OCI-LY1 (cell line): ENCODE results near the gene CNN3.

ENCODE experiments used
- EZH2 ChIP-seq: fragments of 200-600 bp; sonication (generic), shearing (Covaris generic); IDR thresholded peaks from 2 replicates; pipeline ENCODE4 v1.8.0; 2017; ENCODE audit warnings: borderline replicate concordance, mixed run types, mild to moderate bottlenecking, antibody characterized with exemption, low read length, moderate library complexity, mixed read lengths
- TF ChIP-seq, protein P1 (sequence below): fragments of 200-600 bp; sonication (generic), shearing (Covaris generic); IDR thresholded peaks from 2 replicates; pipeline ENCODE4 v1.5.1; 2017; ENCODE audit warnings: mild to moderate bottlenecking, antibody characterized with exemption, low read length, moderate library complexity, mixed read lengths

DNA sequence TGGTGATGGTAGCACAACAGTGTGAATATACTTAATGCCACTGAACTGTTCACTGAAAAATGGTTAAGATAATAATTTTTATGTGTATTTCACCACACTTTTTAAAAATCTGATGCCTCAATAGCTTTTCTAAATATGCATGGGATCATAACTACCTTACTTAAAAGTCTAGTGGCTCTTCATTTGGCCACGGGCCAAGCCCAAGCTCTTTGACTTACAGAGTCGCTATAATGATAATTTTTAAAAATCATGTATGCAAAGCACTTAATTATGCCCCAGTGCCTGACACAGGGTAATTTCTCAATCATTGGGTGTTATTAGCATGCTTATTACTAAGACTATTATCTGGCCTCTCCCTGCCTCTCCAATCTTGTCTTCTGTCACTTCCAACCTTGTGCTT, 7.6 kb upstream of the CNN3 start:
- TF ChIP-seq, protein P1, sequence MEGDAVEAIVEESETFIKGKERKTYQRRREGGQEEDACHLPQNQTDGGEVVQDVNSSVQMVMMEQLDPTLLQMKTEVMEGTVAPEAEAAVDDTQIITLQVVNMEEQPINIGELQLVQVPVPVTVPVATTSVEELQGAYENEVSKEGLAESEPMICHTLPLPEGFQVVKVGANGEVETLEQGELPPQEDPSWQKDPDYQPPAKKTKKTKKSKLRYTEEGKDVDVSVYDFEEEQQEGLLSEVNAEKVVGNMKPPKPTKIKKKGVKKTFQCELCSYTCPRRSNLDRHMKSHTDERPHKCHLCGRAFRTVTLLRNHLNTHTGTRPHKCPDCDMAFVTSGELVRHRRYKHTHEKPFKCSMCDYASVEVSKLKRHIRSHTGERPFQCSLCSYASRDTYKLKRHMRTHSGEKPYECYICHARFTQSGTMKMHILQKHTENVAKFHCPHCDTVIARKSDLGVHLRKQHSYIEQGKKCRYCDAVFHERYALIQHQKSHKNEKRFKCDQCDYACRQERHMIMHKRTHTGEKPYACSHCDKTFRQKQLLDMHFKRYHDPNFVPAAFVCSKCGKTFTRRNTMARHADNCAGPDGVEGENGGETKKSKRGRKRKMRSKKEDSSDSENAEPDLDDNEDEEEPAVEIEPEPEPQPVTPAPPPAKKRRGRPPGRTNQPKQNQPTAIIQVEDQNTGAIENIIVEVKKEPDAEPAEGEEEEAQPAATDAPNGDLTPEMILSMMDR = no peak
- no peak for TF ChIP-seq EZH2
